GM12878 (cell line): Measurements from ENCODE around the gene KLHL30. TPM values are rescaled to one million over a fixed set of nuclear protein-coding genes. Genes with fewer than 3 reads are reported as not detected.

Experiments used
- ATAC-seq: fragments of 200-7000 bp; cut with Tn5 transposase; 3 replicates; pipeline ENCODE4 v1.9.1; 2020; ENCODE audit warnings: mild to moderate bottlenecking, moderate library complexity
- BruUV-seq: library from RNA; stranded (reverse); fragments of 400-500 nt; replicated peaks from 2 replicates; lab custom pipeline; 2021; lab: Mats Ljungman, UMichigan
- CTCF ChIA-PET: fragments of 300-600 bp; sonication (Branson Sonifier 250); formaldehyde crosslinking; extraction: SDS; loops from one replicate; lab custom pipeline; 2021; ENCODE audit warnings: inconsistent platforms; lab: Yijun Ruan, JAX
- POLR2A ChIA-PET: fragments of 350-600 bp; formaldehyde crosslinking; extraction: SDS; loops from one replicate; lab custom pipeline; 2021; ENCODE audit warnings: inconsistent platforms; lab: Charles Lee
- RAD21 ChIA-PET: fragments of 300-600 bp; sonication (Branson Sonifier 250); formaldehyde crosslinking; loops from one replicate; lab custom pipeline; 2023; ENCODE audit warnings: antibody characterized with exemption; ENCODE audit not compliant: unreplicated experiment; lab: Charles Lee
- SMC1A ChIA-PET: fragments of 300-600 bp; sonication (Branson Sonifier 250); formaldehyde crosslinking; loops from one replicate; lab custom pipeline; 2023; ENCODE audit not compliant: unreplicated experiment, uncharacterized antibody; lab: Charles Lee
- DNase-seq: peaks from one replicate; pipeline ENCODE4 v3.0.0-alpha.2; 2011; ENCODE audit warnings: low read depth, low spot score
- FAIRE-seq: peaks from 3 replicates; lab custom pipeline; 2011; peaks lifted over from hg19 to GRCh38; lab: Jason Lieb, UNC
- H2AFZ ChIP-seq: 2 replicates; pipeline ENCODE4 v1.6.0; 2011; ENCODE audit warnings: low read depth, low read length, control low read depth; ENCODE audit not compliant: control insufficient read depth
- H3K27ac ChIP-seq: 2 replicates; pipeline ENCODE4 v1.5.1; 2011; ENCODE audit warnings: control low read depth; ENCODE audit not compliant: control insufficient read depth, insufficient read depth
- H3K27me3 ChIP-seq, 2 experiments: replicated peaks in 1 of 2; 2 replicates each; pipeline versions ENCODE4 v1.6.0 to v1.6.1; 2011; ENCODE audit warnings: low read length in 1 of 2; ENCODE audit not compliant: control insufficient read depth in 2 of 2, insufficient read depth in 2 of 2
- H3K36me3 ChIP-seq, 2 experiments: 2 replicates each; pipeline ENCODE4 v1.5.1; 2011; ENCODE audit warnings: low read length in 1 of 2; ENCODE audit not compliant: control insufficient read depth in 2 of 2, insufficient read depth in 2 of 2
- H3K4me1 ChIP-seq: 2 replicates; pipeline ENCODE4 v1.6.1; 2011; ENCODE audit warnings: mild to moderate bottlenecking, low read length, moderate library complexity, mixed read lengths; ENCODE audit not compliant: control insufficient read depth, insufficient read depth
- H3K4me2 ChIP-seq: 2 replicates; pipeline ENCODE4 v1.6.0; 2011; ENCODE audit warnings: control low read depth; ENCODE audit not compliant: control insufficient read depth, insufficient read depth
- H3K4me3 ChIP-seq: fragments of 200-600 bp; sonication (generic); 2 replicates; pipeline ENCODE4 v1.5.1; 2016
- H3K79me2 ChIP-seq: 2 replicates; pipeline ENCODE4 v1.6.0; 2011; ENCODE audit warnings: low read length; ENCODE audit not compliant: control insufficient read depth, insufficient read depth
- H3K9ac ChIP-seq: 2 replicates; pipeline ENCODE4 v1.8.0; 2011; ENCODE audit warnings: low read length, control low read depth, mixed read lengths; ENCODE audit not compliant: control insufficient read depth, insufficient read depth
- H3K9me3 ChIP-seq: replicated peaks from 3 replicates; pipeline ENCODE4 v1.5.1; 2011; ENCODE audit warnings: mild to moderate bottlenecking, low read length; ENCODE audit not compliant: control insufficient read depth, insufficient read depth
- H4K20me1 ChIP-seq: 2 replicates; pipeline ENCODE4 v1.6.0; 2011; ENCODE audit not compliant: control insufficient read depth, insufficient read depth
- CBX5 ChIP-seq: sonication (generic); IDR thresholded peaks from 2 replicates; pipeline ENCODE4 v1.6.1; 2016; ENCODE audit warnings: low read depth, moderate library complexity, mild to moderate bottlenecking, inconsistent platforms
- DPF2 ChIP-seq: fragments of 450-650 bp; IDR thresholded peaks from 2 replicates; pipeline ENCODE4 v1.6.1; 2017; ENCODE audit warnings: mild to moderate bottlenecking
- ESRRA ChIP-seq: IDR thresholded peaks from 2 replicates; pipeline ENCODE4 v1.6.1; 2012; ENCODE audit warnings: mild to moderate bottlenecking, low read length, improper control_type of control experiment
- MTA2 ChIP-seq: fragments of 450-650 bp; IDR thresholded peaks from 2 replicates; pipeline ENCODE4 v1.6.1; 2016; ENCODE audit warnings: low read depth, mild to moderate bottlenecking, moderate library complexity
- MXI1 ChIP-seq: fragments of 150-350 bp; IDR thresholded peaks from 2 replicates; pipeline ENCODE4 v1.6.1; 2011; ENCODE audit warnings: low read depth, mild to moderate bottlenecking, inconsistent platforms, low read length, improper control_type of control experiment
- POLR2A ChIP-seq: IDR thresholded peaks from 2 replicates; pipeline ENCODE4 v1.6.1; 2011; ENCODE audit warnings: low read depth, mild to moderate bottlenecking, low read length
- POLR2AphosphoS2 ChIP-seq: IDR thresholded peaks from 2 replicates; pipeline ENCODE4 v1.6.1; 2011; ENCODE audit warnings: low read depth, mild to moderate bottlenecking, low read length, improper control_type of control experiment, moderate library complexity
- SIN3A ChIP-seq: IDR thresholded peaks from 2 replicates; pipeline ENCODE4 v1.6.1; 2012; ENCODE audit warnings: low read depth, low read length, improper control_type of control experiment
- SKIL ChIP-seq: fragments of 450-650 bp; IDR thresholded peaks from 2 replicates; pipeline ENCODE4 v1.6.1; 2017; ENCODE audit warnings: mild to moderate bottlenecking, low read depth, inconsistent platforms; ENCODE audit not compliant: poor library complexity, severe bottlenecking
- SMARCA5 ChIP-seq: fragments of 450-650 bp; IDR thresholded peaks from 2 replicates; pipeline ENCODE4 v1.6.1; 2017; ENCODE audit warnings: mild to moderate bottlenecking
- ZBTB40 ChIP-seq: fragments of 450-650 bp; IDR thresholded peaks from 2 replicates; pipeline ENCODE4 v1.6.1; 2016; ENCODE audit warnings: mild to moderate bottlenecking, moderate library complexity, borderline replicate concordance
- ZNF207 ChIP-seq: fragments of 450-650 bp; IDR thresholded peaks from 2 replicates; pipeline ENCODE4 v1.6.1; 2014; ENCODE audit warnings: antibody characterized with exemption, mild to moderate bottlenecking, borderline replicate concordance
- WGBS: methylation state at CpG from one replicate; pipeline ENCODE4 v1.1.6; 2016; ENCODE audit warnings: low lambda C conversion rate; ENCODE audit not compliant: insufficient replicate concordance, insufficient coverage; ENCODE audit errors: missing lambda C conversion rate; 5-methylcytosine and 5-hydroxymethylcytosine counted together
- in situ Hi-C: fragments of 300-500 bp; cut with MboI; formaldehyde crosslinking; loops from 9 replicates; pipeline ENCODE4 v1.14.3; 2018; ENCODE audit warnings: mixed read lengths
- intact Hi-C: fragments of 100-400 bp; cut with micrococcal nuclease; formaldehyde crosslinking; loops from one replicate; pipeline ENCODE4 v1.14.2; 2022; ENCODE audit not compliant: unreplicated experiment
- polyA plus RNA-seq, 11 experiments: library from polyadenylated mRNA; depleted of rRNA in 4 of 11; unstranded in 6 of 11; stranded (reverse) in 5 of 11; fragments of >200 nt; fragmentation: Nextera tagmentation in 4 of 11; fragmentation: Illumina TruSeq in 1 of 11; extraction: Ambion mirVana in 4 of 11; extraction: Trizol in 1 of 11; gene quantifications; 1 replicate in 1 of 11; 2 replicates in 10 of 11; pipeline versions ENCODE4 v1.2.1 to v1.2.3, GENCODE V29; 2011 to 2016; ENCODE audit warnings: inconsistent platforms in 2 of 11, missing spikeins in 2 of 11, low read depth in 1 of 11
- total RNA-seq, 4 experiments: library from RNA; depleted of rRNA in 3 of 4; stranded (reverse); fragments of >200 nt in 3 of 4; fragmentation: Illumina TruSeq in 1 of 4; extraction: Trizol in 1 of 4; gene quantifications; 2 replicates each; pipeline versions ENCODE4 v1.2.1 to v1.2.3, GENCODE V29; 2013 to 2021
- TF ChIP-seq, protein P1 (sequence below): IDR thresholded peaks from 2 replicates; pipeline ENCODE4 v1.6.1; 2012; ENCODE audit warnings: improper control_type of control experiment, low read depth, low read length; ENCODE audit not compliant: insufficient replicate concordance

The KLHL30 gene
- total and polyA plus RNA-seq, 10 of the 15 experiments (the other 5 are each of a cell fraction or from before 2014, with no cell fraction given), result 0.03 TPM; not detected in 9

GRCh38 chr2:238135601-238136150 lies 2.8 kb upstream of the KLHL30 start:
- ATAC-seq (no peak), FAIRE-seq (no peak), DNase-seq (no peak)
- TF ChIP-seq SIN3A (no peak), ZNF207 (no peak), DPF2 (no peak), POLR2AphosphoS2 (no peak), ESRRA (no peak), CBX5 (no peak), MTA2 (no peak), MXI1 (no peak), ZBTB40 (no peak), SMARCA5 (no peak), POLR2A (no peak), SKIL (no peak)
- TF ChIP-seq, protein P1, sequence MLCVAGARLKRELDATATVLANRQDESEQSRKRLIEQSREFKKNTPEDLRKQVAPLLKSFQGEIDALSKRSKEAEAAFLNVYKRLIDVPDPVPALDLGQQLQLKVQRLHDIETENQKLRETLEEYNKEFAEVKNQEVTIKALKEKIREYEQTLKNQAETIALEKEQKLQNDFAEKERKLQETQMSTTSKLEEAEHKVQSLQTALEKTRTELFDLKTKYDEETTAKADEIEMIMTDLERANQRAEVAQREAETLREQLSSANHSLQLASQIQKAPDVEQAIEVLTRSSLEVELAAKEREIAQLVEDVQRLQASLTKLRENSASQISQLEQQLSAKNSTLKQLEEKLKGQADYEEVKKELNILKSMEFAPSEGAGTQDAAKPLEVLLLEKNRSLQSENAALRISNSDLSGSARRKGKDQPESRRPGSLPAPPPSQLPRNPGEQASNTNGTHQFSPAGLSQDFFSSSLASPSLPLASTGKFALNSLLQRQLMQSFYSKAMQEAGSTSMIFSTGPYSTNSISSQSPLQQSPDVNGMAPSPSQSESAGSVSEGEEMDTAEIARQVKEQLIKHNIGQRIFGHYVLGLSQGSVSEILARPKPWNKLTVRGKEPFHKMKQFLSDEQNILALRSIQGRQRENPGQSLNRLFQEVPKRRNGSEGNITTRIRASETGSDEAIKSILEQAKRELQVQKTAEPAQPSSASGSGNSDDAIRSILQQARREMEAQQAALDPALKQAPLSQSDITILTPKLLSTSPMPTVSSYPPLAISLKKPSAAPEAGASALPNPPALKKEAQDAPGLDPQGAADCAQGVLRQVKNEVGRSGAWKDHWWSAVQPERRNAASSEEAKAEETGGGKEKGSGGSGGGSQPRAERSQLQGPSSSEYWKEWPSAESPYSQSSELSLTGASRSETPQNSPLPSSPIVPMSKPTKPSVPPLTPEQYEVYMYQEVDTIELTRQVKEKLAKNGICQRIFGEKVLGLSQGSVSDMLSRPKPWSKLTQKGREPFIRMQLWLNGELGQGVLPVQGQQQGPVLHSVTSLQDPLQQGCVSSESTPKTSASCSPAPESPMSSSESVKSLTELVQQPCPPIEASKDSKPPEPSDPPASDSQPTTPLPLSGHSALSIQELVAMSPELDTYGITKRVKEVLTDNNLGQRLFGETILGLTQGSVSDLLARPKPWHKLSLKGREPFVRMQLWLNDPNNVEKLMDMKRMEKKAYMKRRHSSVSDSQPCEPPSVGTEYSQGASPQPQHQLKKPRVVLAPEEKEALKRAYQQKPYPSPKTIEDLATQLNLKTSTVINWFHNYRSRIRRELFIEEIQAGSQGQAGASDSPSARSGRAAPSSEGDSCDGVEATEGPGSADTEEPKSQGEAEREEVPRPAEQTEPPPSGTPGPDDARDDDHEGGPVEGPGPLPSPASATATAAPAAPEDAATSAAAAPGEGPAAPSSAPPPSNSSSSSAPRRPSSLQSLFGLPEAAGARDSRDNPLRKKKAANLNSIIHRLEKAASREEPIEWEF, result no peak
- Histone ChIP-seq H3K27ac (no peak overlapping the region), H3K36me3 (no peaks in the 10 kb centered on the region), H3K27me3 (no peaks in the 10 kb centered on the region), H3K4me3 (no peak overlapping the region), H3K9ac (no peak overlapping the region), H4K20me1 (no peaks in the 10 kb centered on the region), H2AFZ (no peak overlapping the region), H3K79me2 (no peaks in the 10 kb centered on the region), H3K9me3 (no peaks in the 10 kb centered on the region), H3K4me1 (peaks cover 4% of the 10 kb centered on the region; the same call in 1 of the 2 replicates), H3K4me2 (no peak overlapping the region)
- POLR2A ChIA-PET, result no interaction called here
- 69% methylated on average over 15 of the region's 15 CpGs for WGBS
- RAD21 ChIA-PET, result no interaction called here
- intact Hi-C loops, result no loop called here
- SMC1A ChIA-PET, result no interaction called here
- in situ Hi-C loops, result no loop called here
- CTCF ChIA-PET, result interaction anchor here (1.4 to 2.0 kb wide), 2 partner anchors 27 to 128 kb away, joined by 3 to 5 read pairs; no protein-coding TSS in a partner anchor
- no TSS peak for BruUV-seq
